Testis (tissue), 2 donors: Measurements from ENCODE around the gene GPR82.

Experiments used
- CTCF ChIP-seq, 3 experiments: fragments of 450-650 bp in 2 of 3; fragments of 200-600 bp in 1 of 3; sonication (generic) in 1 of 3; IDR thresholded peaks; one replicate each; pipeline ENCODE4 v1.5.1; 2016 to 2019; ENCODE audit warnings: antibody characterized with exemption in 3 of 3, mild to moderate bottlenecking in 2 of 3, moderate library complexity in 1 of 3
- POLR2A ChIP-seq: fragments of 450-650 bp; IDR thresholded peaks from one replicate; pipeline ENCODE4 v1.6.1; 2017; ENCODE audit warnings: antibody characterized with exemption, mild to moderate bottlenecking, moderate library complexity

- no peak for TF ChIP-seq CTCF (IDR thresholded peaks at IDR 0.05)
- no peak for TF ChIP-seq POLR2A
Measured at GRCh38 chrX:41703574-41704029, 20.4 kb upstream of the GPR82 start.
